Right renal cortex interstitium (tissue), 3 donors: ENCODE data around the gene CCT5. TPM values are rescaled to one million over a fixed set of nuclear protein-coding genes. Genes with fewer than 3 reads are reported as not detected.
"Not testable (repeated sequence)": the region's sequence is repeated elsewhere in the genome, so short reads cannot be mapped to it uniquely, and the experiment has no call there.

ENCODE experiments used
- DNase-seq, 3 donors: peaks; one replicate each; pipeline ENCODE4 v3.0.0-alpha.2; 2013; ENCODE audit warnings: low read depth in 3 of 3, low spot score in 2 of 3
- polyA plus RNA-seq, 3 donors: library from polyadenylated mRNA; unstranded; fragments of 120-200 nt; gene quantifications; one replicate each; pipeline ENCODE4 v1.2.1, GENCODE V29; 2013; ENCODE audit not compliant: insufficient read length in 3 of 3

CCT5 gene
- polyA plus RNA-seq, 3 donors, result 294 to 320 (median 304) TPM

GRCh38 chr5:10244342-10244944, 5.6 kb upstream of the CCT5 start:
- DNase-seq, result no peak

- DNase-seq, result no peak
These were observed 3.3 kb upstream of the CCT5 start for GRCh38 chr5:10246761-10247160.

- not testable (repeated sequence) for DNase-seq
These were observed 2.9 kb upstream of the CCT5 start for GRCh38 chr5:10247217-10247616.

GRCh38 chr5:10248378-10249260, 1.5 kb upstream of the CCT5 start:
- no peak for DNase-seq

GRCh38 chr5:10250806-10251276, 761 bp downstream of the CCT5 start:
- DNase-seq, result no peak

GRCh38 chr5:10251405-10251804, 1.3 kb downstream of the CCT5 start:
- DNase-seq, result no peak

GRCh38 chr5:10253390-10253789, 3.3 kb downstream of the CCT5 start:
- no peak for DNase-seq

GRCh38 chr5:10254686-10255085, 4.6 kb downstream of the CCT5 start:
- DNase-seq, result no peak

- DNase-seq, result no peak
These were observed 7.8 kb downstream of the CCT5 start for GRCh38 chr5:10257870-10258269.

GRCh38 chr5:10259899-10260298, 9.8 kb downstream of the CCT5 start:
- DNase-seq, result no peak

- no peak for DNase-seq
These were observed 11.0 kb downstream of the CCT5 start for GRCh38 chr5:10261065-10261464.

GRCh38 chr5:10262121-10262774, 12.2 kb downstream of the CCT5 start:
- DNase-seq, result no peak

- no peak for DNase-seq
These were observed 12.9 kb downstream of the CCT5 start for GRCh38 chr5:10262995-10263394.

GRCh38 chr5:10264604-10265003, 14.5 kb downstream of the CCT5 start:
- no peak for DNase-seq

GRCh38 chr5:10265245-10266109, 15.4 kb downstream of the CCT5 start:
- no peak for DNase-seq

- no peak for DNase-seq
These were observed 16.1 kb downstream of the CCT5 start for GRCh38 chr5:10266137-10266536.

GRCh38 chr5:10266839-10267238, 16.8 kb downstream of the CCT5 start:
- no peak for DNase-seq

GRCh38 chr5:10268100-10268499, 18.0 kb downstream of the CCT5 start:
- no peak for DNase-seq

GRCh38 chr5:10272053-10272874, 22.2 kb downstream of the CCT5 start:
- DNase-seq, result no peak

GRCh38 chr5:10272875-10273209, 22.8 kb downstream of the CCT5 start:
- not testable (repeated sequence) for DNase-seq
